Loucy (cell line): Measurements from ENCODE around the gene CBX5.

Experiments used
- H2AFZ ChIP-seq: fragments of 200-600 bp; sonication (generic); 2 replicates; pipeline ENCODE4 v1.6.0; 2016; ENCODE audit warnings: antibody characterized with exemption, mild to moderate bottlenecking, low read length, moderate library complexity
- H3F3A ChIP-seq: fragments of 200-600 bp; 2 replicates; pipeline ENCODE4 v1.6.0; 2016; ENCODE audit warnings: antibody characterized with exemption, low read depth, mild to moderate bottlenecking
- H3K27me3 ChIP-seq: fragments of 200-600 bp; sonication (generic); 2 replicates; pipeline ENCODE4 v1.6.1; 2014; ENCODE audit warnings: low read length, mild to moderate bottlenecking; ENCODE audit not compliant: insufficient read depth, poor library complexity, severe bottlenecking
- H3K36me3 ChIP-seq: fragments of 200-600 bp; sonication (generic); 2 replicates; pipeline ENCODE4 v1.6.1; 2016; ENCODE audit warnings: low read length; ENCODE audit not compliant: insufficient read depth
- H3K4me1 ChIP-seq: fragments of 200-600 bp; sonication (generic); 2 replicates; pipeline ENCODE4 v1.5.1; 2014; ENCODE audit warnings: low read length, mild to moderate bottlenecking; ENCODE audit not compliant: insufficient read depth, poor library complexity, severe bottlenecking
- H3K4me2 ChIP-seq: fragments of 200-600 bp; sonication (generic); 2 replicates; pipeline ENCODE4 v1.6.0; 2014; ENCODE audit warnings: antibody characterized with exemption, low read length, low read depth, mild to moderate bottlenecking; ENCODE audit not compliant: poor library complexity, severe bottlenecking
- H3K4me3 ChIP-seq: fragments of 200-600 bp; sonication (generic); 2 replicates; pipeline ENCODE4 v1.5.1; 2014; ENCODE audit warnings: low read length, mild to moderate bottlenecking, mixed read lengths; ENCODE audit not compliant: poor library complexity, severe bottlenecking
- H3K79me2 ChIP-seq: fragments of 200-600 bp; sonication (generic); 2 replicates; pipeline ENCODE4 v1.6.1; 2014; ENCODE audit warnings: low read length; ENCODE audit not compliant: insufficient read depth
- H3K9ac ChIP-seq: fragments of 200-600 bp; sonication (generic); 2 replicates; pipeline ENCODE4 v1.6.0; 2014; ENCODE audit warnings: mild to moderate bottlenecking, low read depth, low read length, moderate library complexity; ENCODE audit not compliant: poor library complexity, severe bottlenecking
- H3K9me2 ChIP-seq: fragments of 200-600 bp; sonication (generic); replicated peaks from 2 replicates; pipeline ENCODE4 v1.6.1; 2016; ENCODE audit warnings: low read depth, low read length, mixed read lengths
- H3K9me3 ChIP-seq: fragments of 200-600 bp; sonication (generic); 2 replicates; pipeline ENCODE4 v1.6.1; 2014; ENCODE audit warnings: mild to moderate bottlenecking, antibody characterized with exemption, low read length, low read depth; ENCODE audit not compliant: insufficient read depth
- H4K20me1 ChIP-seq: fragments of 200-600 bp; sonication (generic); 2 replicates; pipeline ENCODE4 v1.6.0; 2014; ENCODE audit warnings: antibody characterized with exemption, low read length, mild to moderate bottlenecking; ENCODE audit not compliant: insufficient read depth, poor library complexity, severe bottlenecking
- CTCF ChIP-seq: fragments of 200-600 bp; sonication (generic); conservative IDR thresholded peaks from 2 replicates; pipeline ENCODE4 v1.5.1; 2014; ENCODE audit warnings: mild to moderate bottlenecking, antibody characterized with exemption, low read length
- EZH2phosphoT487 ChIP-seq: fragments of 200-600 bp; IDR thresholded peaks from 2 replicates; pipeline ENCODE4 v1.6.1; 2018; ENCODE audit warnings: antibody characterized with exemption, mild to moderate bottlenecking, moderate library complexity, borderline replicate concordance

Gene CBX5

GRCh38 chr12:54266852-54267251 is 13.1 kb downstream of the CBX5 start:
- TF ChIP-seq CTCF, result no peak
- TF ChIP-seq EZH2phosphoT487, result no peak
- Histone ChIP-seq H3K4me2 (no peak overlapping the region), H3K27me3 (no peaks in the 10 kb centered on the region), H3K9me2 (no peaks in the 10 kb centered on the region), H3K79me2 (peaks cover 11% of the 10 kb centered on the region; the same call in 1 of the 2 replicates), H3K4me3 (no peak overlapping the region), H3K9ac (no peak overlapping the region), H3K4me1 (no peaks in the 10 kb centered on the region), H3K9me3 (no peaks in the 10 kb centered on the region), H2AFZ (no peak overlapping the region), H3K36me3 (no peaks in the 10 kb centered on the region; the same call in 1 of the 2 replicates), H4K20me1 (no peaks in the 10 kb centered on the region), H3F3A (no peaks in the 10 kb centered on the region)

GRCh38 chr12:54265364-54265812 is 14.5 kb downstream of the CBX5 start:
- Histone ChIP-seq H2AFZ (no peak overlapping the region), H3K4me1 (peaks cover under 1% of the 10 kb centered on the region), H3K4me3 (no peak overlapping the region), H3F3A (no peaks in the 10 kb centered on the region), H3K9me2 (no peaks in the 10 kb centered on the region), H3K27me3 (no peaks in the 10 kb centered on the region), H3K9me3 (no peaks in the 10 kb centered on the region), H4K20me1 (no peaks in the 10 kb centered on the region), H3K36me3 (no peaks in the 10 kb centered on the region), H3K4me2 (no peak overlapping the region), H3K9ac (no peak overlapping the region), H3K79me2 (peaks cover 5% of the 10 kb centered on the region; the same call in 1 of the 2 replicates)
- no peak for TF ChIP-seq EZH2phosphoT487
- TF ChIP-seq CTCF, result no peak

- H3F3A ChIP-seq, result no peaks in the 10 kb centered on the region
- no peak overlapping the region for H3K9ac ChIP-seq
- peaks cover 4% of the 10 kb centered on the region for H4K20me1 ChIP-seq
- no peak overlapping the region for H2AFZ ChIP-seq
- peaks cover 21% of the 10 kb centered on the region for H3K4me1 ChIP-seq
- no peaks in the 10 kb centered on the region for H3K27me3 ChIP-seq
- no peak overlapping the region for H3K4me2 ChIP-seq
- TF ChIP-seq EZH2phosphoT487 (no peak), CTCF (no peak)
- H3K4me3 ChIP-seq, result no peak overlapping the region
- no peaks in the 10 kb centered on the region for H3K9me3 ChIP-seq
- no peaks in the 10 kb centered on the region for H3K9me2 ChIP-seq
- H3K79me2 ChIP-seq, result peaks cover 15% of the 10 kb centered on the region
- H3K36me3 ChIP-seq, result peaks cover 1% of the 10 kb centered on the region; the same call in 1 of the 2 replicates
These were observed 17.5 kb downstream of the CBX5 start for GRCh38 chr12:54262403-54262925.
